Stomach (tissue), 4 donors: ENCODE results near the gene HIBCH.

Experiments used
- CTCF ChIP-seq, 7 experiments: fragments of 450-650 bp in 4 of 7; fragments of 200-600 bp in 3 of 7; sonication (generic) in 3 of 7; IDR thresholded peaks; one replicate each; pipeline ENCODE4 v1.5.1; 2016 to 2019; ENCODE audit warnings: antibody characterized with exemption in 7 of 7, control low read depth in 2 of 7, mild to moderate bottlenecking in 1 of 7
- POLR2AphosphoS5 ChIP-seq, 3 donors: sonication (generic); formaldehyde crosslinking; IDR thresholded peaks; one replicate each; pipeline ENCODE4 v1.6.1; 2016; ENCODE audit warnings: antibody characterized with exemption in 3 of 3

- TF ChIP-seq POLR2AphosphoS5 (IDR thresholded peaks at IDR 0.05) = no peak
- no peak for TF ChIP-seq CTCF (IDR thresholded peaks at IDR 0.05)
Measured at GRCh38 chr2:190178066-190178722, 141.4 kb downstream of the HIBCH start.
